Stimulated activated CD4-positive, alpha-beta T cell treated with anti-CD3 and anti-CD28 coated beads, Interleukin-12 subunit alpha, Interleukin-12 subunit beta, amount 100 ng/mL, for 48 hours (primary cell): ENCODE results near the gene PMEPA1.

Source experiments
- DNase-seq, 3 donors: peaks; one replicate each; pipeline ENCODE4 v3.0.0-alpha.2; 2020; ENCODE audit warnings: low read depth in 2 of 3, low spot score in 1 of 3

Gene PMEPA1

GRCh38 chr20:57612436-57612835 lies 97.4 kb downstream of the PMEPA1 start:
- no peak for DNase-seq

DNA sequence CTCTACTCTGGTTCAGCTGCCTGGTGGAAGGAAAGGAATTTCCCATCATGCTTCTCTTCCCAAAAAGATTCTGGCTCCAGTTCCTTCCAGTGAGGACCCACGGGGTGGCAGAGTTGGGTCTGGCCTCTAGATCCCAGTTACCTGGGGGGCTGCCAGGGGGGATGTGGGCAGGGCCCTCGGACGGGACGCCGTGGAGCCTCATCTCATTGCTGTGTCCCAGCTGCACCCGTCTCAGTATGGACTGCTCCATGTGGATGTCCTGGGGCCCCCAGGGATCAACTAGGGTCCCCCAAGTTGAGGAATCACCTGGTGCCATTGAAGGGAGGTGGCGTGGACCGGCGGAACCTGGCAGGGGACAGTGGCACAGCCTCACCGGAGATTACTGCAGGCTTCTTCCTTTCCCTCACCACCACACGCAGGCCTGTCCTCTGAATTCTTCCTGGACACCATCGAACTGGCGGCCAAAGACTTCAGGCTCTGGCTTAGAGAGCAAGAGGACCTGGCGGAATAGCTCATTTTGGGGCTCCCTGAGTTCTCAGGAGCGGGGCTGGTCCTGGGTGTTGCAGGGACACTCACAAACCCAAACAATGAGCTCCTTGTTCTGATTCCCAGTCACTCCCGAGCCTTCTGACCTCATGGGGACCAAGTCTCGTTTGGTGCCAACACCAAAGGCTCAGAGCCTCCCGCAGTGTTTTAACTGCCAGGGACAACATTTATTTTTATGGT lies 98.1 kb downstream of the PMEPA1 start:
- DNase-seq, result no peak

DNA sequence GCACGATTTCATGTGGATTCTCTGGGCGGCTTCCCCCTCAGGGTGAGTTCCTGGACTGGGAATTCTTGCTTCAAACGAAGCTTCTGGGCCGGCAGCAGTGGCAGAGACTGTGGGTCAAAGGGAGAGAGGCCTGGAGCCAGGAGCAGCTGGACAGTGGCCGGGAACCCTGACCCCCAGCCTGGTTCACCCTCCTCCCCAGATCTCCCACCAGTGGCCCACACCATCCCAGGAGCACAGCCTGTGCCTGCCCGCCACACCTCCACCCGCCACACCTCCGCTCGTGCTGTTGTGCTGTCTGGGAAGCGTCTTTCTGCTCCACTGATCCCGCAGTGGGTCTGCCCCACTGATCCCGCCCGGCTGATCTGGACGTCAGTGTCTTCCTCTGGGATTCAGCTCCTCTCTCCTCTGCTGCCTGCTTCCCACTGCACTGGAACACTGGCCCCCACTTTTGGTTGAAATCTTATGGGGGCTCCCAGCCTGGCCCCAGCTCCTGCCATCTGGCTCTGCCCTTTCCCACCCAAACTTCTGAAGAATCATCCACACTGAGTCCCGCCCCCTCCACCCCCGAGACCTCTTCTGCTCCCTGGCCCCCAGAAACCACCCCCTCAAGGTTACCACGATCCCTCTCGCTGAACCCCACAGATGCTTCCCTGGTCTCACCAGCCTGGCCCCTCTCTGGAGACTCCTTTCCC lies 99.4 kb downstream of the PMEPA1 start:
- no peak for DNase-seq

- DNase-seq, result no peak
These were observed 100.0 kb downstream of the PMEPA1 start for GRCh38 chr20:57609842-57610167.

DNA sequence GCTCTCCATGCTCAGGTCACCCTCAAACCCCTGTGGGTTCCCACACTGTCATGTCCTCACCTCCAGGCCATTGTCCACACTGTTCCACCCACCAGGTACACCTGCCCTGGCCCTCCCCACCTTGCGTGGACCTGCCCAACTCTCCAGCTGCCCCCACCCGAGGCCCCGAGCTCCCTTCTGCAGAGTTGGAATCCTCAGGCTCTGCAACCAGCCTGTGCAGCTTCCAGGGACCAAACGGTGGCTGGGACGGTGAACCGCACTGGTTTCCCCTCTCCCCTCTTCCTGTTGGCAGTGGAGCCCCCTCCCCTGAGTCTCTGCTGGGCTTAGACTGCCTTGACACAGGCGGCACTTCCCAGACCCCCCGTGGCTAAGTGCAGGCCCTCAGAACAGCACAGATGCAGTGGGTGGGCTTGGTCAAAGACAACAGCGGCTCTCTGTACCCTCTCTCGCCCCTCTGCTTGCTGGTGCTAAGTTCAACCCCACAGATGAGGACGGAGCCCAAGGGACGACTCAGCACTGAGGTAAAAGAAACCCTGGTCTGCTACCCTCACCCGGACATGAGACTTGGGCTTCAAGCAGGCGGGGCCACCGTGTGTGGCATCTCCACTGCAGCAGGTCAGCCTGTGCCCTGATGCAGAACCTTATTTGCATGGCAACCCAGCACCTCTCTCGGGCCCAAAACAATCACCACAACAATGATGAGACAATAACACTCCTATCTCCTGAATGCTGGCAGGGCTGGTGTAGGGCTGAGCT lies 100.6 kb downstream of the PMEPA1 start:
- no peak for DNase-seq

GRCh38 chr20:57608516-57608915 lies 101.3 kb downstream of the PMEPA1 start:
- DNase-seq, result no peak

DNA sequence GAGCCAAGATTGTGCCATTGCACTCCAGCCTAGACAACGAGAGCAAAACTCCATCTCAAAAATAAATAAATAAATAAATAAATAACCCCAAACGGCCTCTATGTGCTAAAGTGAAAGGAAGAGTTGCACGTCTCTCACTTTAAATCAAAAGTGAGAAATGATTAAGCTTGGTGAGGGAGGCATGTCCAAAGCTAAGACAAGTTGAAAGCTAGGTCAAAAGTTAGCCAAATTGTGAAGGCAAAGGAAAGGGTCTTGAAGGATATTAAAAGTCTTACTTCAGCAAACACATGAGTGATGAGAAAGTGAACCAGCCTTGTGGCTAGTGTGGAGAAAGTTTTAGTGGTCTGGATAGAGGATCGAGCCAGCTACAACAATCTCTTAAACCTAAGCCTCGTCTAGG lies 103.9 kb downstream of the PMEPA1 start:
- DNase-seq, result no peak

- no peak for DNase-seq
These were observed 104.8 kb downstream of the PMEPA1 start for GRCh38 chr20:57605045-57605444.

- DNase-seq, result no peak
These were observed 106.7 kb downstream of the PMEPA1 start for GRCh38 chr20:57603120-57603519.

DNA sequence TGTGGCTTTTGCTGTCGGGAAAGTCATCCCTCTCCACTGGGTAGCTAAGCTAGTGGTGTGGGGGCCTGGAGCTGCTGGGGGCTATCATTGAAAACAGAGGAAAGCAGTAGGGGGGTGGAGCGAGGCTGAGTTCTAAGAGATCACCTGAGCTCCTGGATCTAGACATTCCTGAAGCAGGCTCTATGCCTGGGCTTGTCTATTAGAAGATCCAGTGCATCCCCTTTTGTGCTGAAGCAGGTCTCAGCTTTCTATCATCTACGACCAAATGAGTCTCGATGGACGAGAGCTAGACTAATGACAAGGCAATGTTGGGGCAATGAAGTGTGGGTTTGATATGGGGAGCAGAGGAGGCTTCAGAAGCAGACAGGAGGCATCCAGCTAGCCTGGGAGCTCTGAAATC lies 108.1 kb downstream of the PMEPA1 start:
- no peak for DNase-seq

DNA sequence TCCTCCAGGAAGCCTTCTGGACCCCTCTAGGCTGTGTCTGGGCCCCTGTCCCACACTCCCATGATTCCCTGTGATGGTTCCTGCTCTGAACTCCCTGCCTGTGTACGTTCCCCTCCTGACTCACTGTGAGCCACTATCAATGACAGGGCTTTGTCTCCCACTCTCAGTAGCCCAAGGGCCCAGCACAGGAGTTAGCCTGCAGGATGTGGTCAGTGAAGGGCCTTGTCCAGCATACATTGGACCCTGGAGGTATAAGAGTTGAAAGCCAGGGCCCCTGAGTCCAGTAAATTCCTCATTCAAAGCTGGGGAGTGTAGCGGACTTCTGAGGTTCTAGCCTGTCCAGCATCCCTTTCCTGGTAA lies 108.6 kb downstream of the PMEPA1 start:
- DNase-seq, result no peak

GRCh38 chr20:57600320-57601210 lies 109.2 kb downstream of the PMEPA1 start:
- DNase-seq, result no peak

DNA sequence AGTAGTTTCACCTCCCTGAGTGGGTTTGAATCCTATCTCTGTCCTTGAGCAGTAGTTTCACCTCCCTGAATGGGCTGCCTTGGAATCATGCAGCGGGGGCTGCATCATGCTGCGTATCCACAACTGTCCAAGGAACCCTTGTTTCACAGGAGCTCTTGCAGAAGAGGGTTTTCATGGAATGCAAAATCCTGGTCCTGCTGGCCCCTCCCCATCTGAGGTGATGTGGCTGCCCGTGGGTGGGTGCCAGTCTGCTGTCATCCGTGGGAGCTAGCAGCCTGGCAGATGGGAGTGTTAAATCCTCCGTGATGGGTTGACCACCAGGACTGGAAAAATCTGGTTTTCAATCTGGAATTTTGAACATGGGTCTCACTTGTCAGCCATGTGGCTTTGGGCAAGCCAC lies 111.3 kb downstream of the PMEPA1 start:
- no peak for DNase-seq
